HG02642 (cell line): ENCODE data around the gene SLC4A5.
A peak's percentile ranks its signal among the peaks of the same experiment; 100 is the strongest.

ENCODE experiments used
- ATAC-seq: cut with Tn5 transposase; IDR thresholded peaks from one replicate; pipeline ENCODE4 v1.9.1; 2021; ENCODE audit warnings: mild to moderate bottlenecking; ENCODE audit not compliant: unreplicated experiment, poor library complexity

Gene SLC4A5

GRCh38 chr2:74321737-74322136 is 21.5 kb downstream of the SLC4A5 start:
- ATAC-seq, result no peak

GRCh38 chr2:74317701-74318100 is 25.5 kb downstream of the SLC4A5 start:
- ATAC-seq, result no peak

- no peak for ATAC-seq
Measured at GRCh38 chr2:74316627-74317295, 26.5 kb downstream of the SLC4A5 start.

GRCh38 chr2:74314107-74314506 is 29.1 kb downstream of the SLC4A5 start:
- no peak for ATAC-seq

GRCh38 chr2:74313497-74313896 is 29.7 kb downstream of the SLC4A5 start:
- no peak for ATAC-seq

GRCh38 chr2:74312913-74313312 is 30.3 kb downstream of the SLC4A5 start:
- no peak for ATAC-seq

- ATAC-seq, result no peak
Measured at GRCh38 chr2:74307720-74308119, 35.5 kb downstream of the SLC4A5 start.

GRCh38 chr2:74304332-74305148 is 38.7 kb downstream of the SLC4A5 start:
- no peak for ATAC-seq

- ATAC-seq, result no peak
Measured at GRCh38 chr2:74302865-74303264, 40.4 kb downstream of the SLC4A5 start.

- ATAC-seq, result no peak
Measured at GRCh38 chr2:74301262-74301661, 42.0 kb downstream of the SLC4A5 start.

- no peak for ATAC-seq
Measured at GRCh38 chr2:74300506-74300905, 42.7 kb downstream of the SLC4A5 start.

- ATAC-seq, result no peak
Measured at GRCh38 chr2:74297950-74298349, 45.3 kb downstream of the SLC4A5 start.

- peak; percentile 61 for ATAC-seq
Measured at GRCh38 chr2:74297391-74297790, 45.8 kb downstream of the SLC4A5 start.

GRCh38 chr2:74293191-74293991 is 49.8 kb downstream of the SLC4A5 start:
- no peak for ATAC-seq

- ATAC-seq, result no peak
Measured at GRCh38 chr2:74292751-74293150, 50.5 kb downstream of the SLC4A5 start.

- ATAC-seq, result no peak
Measured at GRCh38 chr2:74291886-74292621, 51.2 kb downstream of the SLC4A5 start.

- no peak for ATAC-seq
Measured at GRCh38 chr2:74291218-74291544, 52.0 kb downstream of the SLC4A5 start.

GRCh38 chr2:74290466-74291217 is 52.6 kb downstream of the SLC4A5 start:
- peak; percentile 69 for ATAC-seq

GRCh38 chr2:74290066-74290465 is 53.1 kb downstream of the SLC4A5 start:
- no peak for ATAC-seq

- no peak for ATAC-seq
Measured at GRCh38 chr2:74286725-74287124, 56.5 kb downstream of the SLC4A5 start.
